HG02623 (cell line): ENCODE measurements around the gene CRIM1.

Experiments used
- ATAC-seq: cut with Tn5 transposase; IDR thresholded peaks from one replicate; pipeline ENCODE4 v1.9.1; 2021; ENCODE audit warnings: moderate library complexity; ENCODE audit not compliant: unreplicated experiment

The CRIM1 gene

GRCh38 chr2:36511858-36512603 is 156.5 kb downstream of the CRIM1 start:
- ATAC-seq, result no peak

- no peak for ATAC-seq
Observed at GRCh38 chr2:36512705-36513104, 157.1 kb downstream of the CRIM1 start.

GRCh38 chr2:36513661-36514060 is 158.1 kb downstream of the CRIM1 start:
- peak; percentile 54 for ATAC-seq

GRCh38 chr2:36515538-36515937 is 160.0 kb downstream of the CRIM1 start:
- no peak for ATAC-seq

- no peak for ATAC-seq
Observed at GRCh38 chr2:36516136-36516870, 160.7 kb downstream of the CRIM1 start.

GRCh38 chr2:36520431-36520830 is 164.9 kb downstream of the CRIM1 start:
- no peak for ATAC-seq

GRCh38 chr2:36523153-36523552 is 167.6 kb downstream of the CRIM1 start:
- ATAC-seq, result no peak

- ATAC-seq, result no peak
Observed at GRCh38 chr2:36525245-36525644, 169.7 kb downstream of the CRIM1 start.

- no peak for ATAC-seq
Observed at GRCh38 chr2:36526226-36526625, 170.6 kb downstream of the CRIM1 start.

GRCh38 chr2:36528274-36528673 is 172.7 kb downstream of the CRIM1 start:
- peak; percentile 65 for ATAC-seq

- ATAC-seq, result no peak
Observed at GRCh38 chr2:36528766-36529392, 173.3 kb downstream of the CRIM1 start.

- peak; percentile 70 for ATAC-seq
Observed at GRCh38 chr2:36530178-36530982, 174.8 kb downstream of the CRIM1 start.

GRCh38 chr2:36530983-36531354 is 175.4 kb downstream of the CRIM1 start:
- no peak for ATAC-seq

GRCh38 chr2:36534275-36534799 is 178.8 kb downstream of the CRIM1 start:
- no peak for ATAC-seq

- ATAC-seq, result no peak
Observed at GRCh38 chr2:36535099-36535498, 179.5 kb downstream of the CRIM1 start.

GRCh38 chr2:36536776-36537175 is 181.2 kb downstream of the CRIM1 start:
- ATAC-seq, result no peak

GRCh38 chr2:36538335-36538734 is 182.8 kb downstream of the CRIM1 start:
- ATAC-seq, result no peak

- ATAC-seq, result peak; percentile 64
Observed at GRCh38 chr2:36539631-36540030, 184.1 kb downstream of the CRIM1 start.

- ATAC-seq, result no peak
Observed at GRCh38 chr2:36540986-36541754, 185.6 kb downstream of the CRIM1 start.
